Activated CD4-positive, alpha-beta T cell treated with anti-CD3 and anti-CD28 coated beads for 36 hours (primary cell): Measurements from ENCODE around the gene OPN1MW. TPM values are rescaled to one million over a fixed set of nuclear protein-coding genes. Genes with fewer than 3 reads are reported as not detected.
A peak's percentile ranks its signal among the peaks of the same experiment; 100 is the strongest.
"Not testable (repeated sequence)": the region's sequence is repeated elsewhere in the genome, so short reads cannot be mapped to it uniquely, and the experiment has no call there.

Experiments used
- ATAC-seq: fragments of 200-7000 bp; cut with Tn5 transposase; one replicate; pipeline ENCODE4 v1.10.0; 2021; ENCODE audit warnings: mild to moderate bottlenecking, moderate library complexity
- CTCF ChIA-PET: fragments of 350-600 bp; sonication (Branson Sonifier 250); formaldehyde crosslinking; loops from one replicate; lab custom pipeline; 2021; ENCODE audit warnings: antibody characterized with exemption; lab: Charles Lee
- POLR2A ChIA-PET: fragments of 350-600 bp; sonication (Branson Sonifier 250); formaldehyde crosslinking; loops from one replicate; lab custom pipeline; 2021; ENCODE audit warnings: antibody characterized with exemption, inconsistent platforms; lab: Charles Lee
- DNase-seq: peaks from one replicate; pipeline ENCODE4 v3.0.0-alpha.2; 2020
- H3K27ac Mint-ChIP-seq: one replicate; pipeline ENCODE4 v1.8.0; 2021; ENCODE audit warnings: mixed read lengths
- H3K27me3 Mint-ChIP-seq: one replicate; pipeline ENCODE4 v1.8.0; 2021; ENCODE audit warnings: mixed read lengths
- H3K36me3 Mint-ChIP-seq: one replicate; pipeline ENCODE4 v1.8.0; 2021; ENCODE audit warnings: low read depth, mixed read lengths
- H3K4me1 Mint-ChIP-seq: one replicate; pipeline ENCODE4 v1.8.0; 2021; ENCODE audit warnings: mixed read lengths
- H3K4me3 Mint-ChIP-seq: one replicate; pipeline ENCODE4 v1.8.0; 2021; ENCODE audit warnings: mild to moderate bottlenecking, moderate library complexity, mixed read lengths
- H3K9me3 Mint-ChIP-seq: one replicate; pipeline ENCODE4 v1.8.0; 2021; ENCODE audit warnings: low read depth, mixed read lengths
- intact Hi-C, 2 experiments: fragments of 100-400 bp; cut with DNase I in 1 of 2; cut with micrococcal nuclease in 1 of 2; formaldehyde crosslinking; loops; one replicate each; pipeline versions ENCODE4 v1.14.2 to v1.15.1; 2022 to 2024; cut with DNase I, micrococcal nuclease
- total RNA-seq, 2 experiments: library from RNA; stranded (reverse); gene quantifications; one replicate each; pipeline ENCODE4 v1.2.3, GENCODE V29; 2021

Gene OPN1MW
- total RNA-seq, 2 experiments from 2014 or later = not detected

GRCh38 chrX:154157207-154157606 is 25.2 kb upstream of the OPN1MW start:
- H3K36me3 Mint-ChIP-seq, CTCF ChIA-PET, POLR2A ChIA-PET, H3K27me3 Mint-ChIP-seq, ATAC-seq, H3K27ac Mint-ChIP-seq, H3K4me3 Mint-ChIP-seq, DNase-seq, intact Hi-C loops, H3K9me3 Mint-ChIP-seq, H3K4me1 Mint-ChIP-seq: not testable (repeated sequence)

DNA sequence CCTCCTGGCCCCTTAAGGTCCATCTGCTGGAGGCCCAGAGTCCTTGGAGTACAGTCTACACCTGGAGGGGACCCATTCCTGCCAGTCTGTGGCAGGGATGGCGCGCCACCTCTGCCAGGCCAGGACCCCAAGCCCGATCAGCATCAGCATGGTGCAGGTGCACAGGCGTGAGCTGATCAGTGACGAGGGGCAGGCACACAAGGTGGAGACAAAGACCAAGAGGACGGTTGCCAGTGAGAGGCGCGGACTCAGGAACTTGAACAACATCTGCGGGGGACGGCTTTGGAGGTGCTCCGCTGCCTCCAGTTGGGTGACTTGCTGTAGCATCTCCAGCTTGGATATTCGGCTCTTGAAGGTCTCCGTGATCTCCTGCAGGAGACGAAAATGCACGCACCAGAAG is 23.1 kb upstream of the OPN1MW start:
- POLR2A ChIA-PET, intact Hi-C loops, ATAC-seq, H3K4me1 Mint-ChIP-seq, H3K27ac Mint-ChIP-seq, H3K4me3 Mint-ChIP-seq, H3K36me3 Mint-ChIP-seq, CTCF ChIA-PET, DNase-seq, H3K27me3 Mint-ChIP-seq, H3K9me3 Mint-ChIP-seq: not testable (repeated sequence)

DNA sequence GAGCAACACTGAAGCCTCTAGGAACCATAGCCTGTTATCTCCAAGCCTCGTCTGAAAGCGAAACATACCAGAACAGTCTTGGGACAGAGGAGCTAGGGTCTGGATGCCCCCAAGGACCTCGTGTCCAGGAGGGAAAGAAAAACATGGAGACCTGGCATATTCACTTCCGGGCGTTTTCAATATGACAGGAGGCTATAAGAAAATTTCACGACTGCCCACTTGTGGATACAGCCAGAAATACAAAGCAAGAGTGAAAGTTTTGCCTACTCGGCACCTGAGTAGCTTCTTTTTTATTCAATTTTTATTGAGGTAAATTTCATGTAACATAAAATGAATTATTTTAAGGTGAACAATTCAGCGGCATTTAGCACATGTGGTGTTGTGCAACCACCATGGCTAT is 17.5 kb upstream of the OPN1MW start:
- DNase-seq, H3K9me3 Mint-ChIP-seq, POLR2A ChIA-PET, CTCF ChIA-PET, H3K36me3 Mint-ChIP-seq, H3K27me3 Mint-ChIP-seq, H3K4me3 Mint-ChIP-seq, ATAC-seq, H3K4me1 Mint-ChIP-seq, intact Hi-C loops, H3K27ac Mint-ChIP-seq: not testable (repeated sequence)

DNA sequence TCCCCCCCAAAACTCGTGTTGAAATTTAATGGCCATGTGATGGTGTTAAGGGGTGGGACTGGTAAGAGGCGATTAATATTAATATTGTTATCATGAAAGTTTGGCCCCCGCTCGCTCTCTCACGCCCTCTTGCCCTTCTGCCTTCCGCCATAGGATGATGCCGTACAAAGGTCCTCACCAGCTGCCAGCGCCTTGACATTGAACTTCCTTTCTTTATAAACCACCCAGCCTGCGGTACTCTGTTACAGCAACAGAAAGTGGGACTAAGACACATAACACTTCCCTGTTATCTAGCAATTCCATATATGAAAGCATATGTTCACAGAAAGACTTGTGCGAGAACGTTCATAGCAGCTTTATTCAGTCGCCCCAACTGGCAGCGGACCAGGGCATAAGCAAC is 14.0 kb upstream of the OPN1MW start:
- H3K4me1 Mint-ChIP-seq, intact Hi-C loops, H3K36me3 Mint-ChIP-seq, H3K27ac Mint-ChIP-seq, H3K9me3 Mint-ChIP-seq, CTCF ChIA-PET, H3K4me3 Mint-ChIP-seq, DNase-seq, POLR2A ChIA-PET, ATAC-seq, H3K27me3 Mint-ChIP-seq: not testable (repeated sequence)

DNA sequence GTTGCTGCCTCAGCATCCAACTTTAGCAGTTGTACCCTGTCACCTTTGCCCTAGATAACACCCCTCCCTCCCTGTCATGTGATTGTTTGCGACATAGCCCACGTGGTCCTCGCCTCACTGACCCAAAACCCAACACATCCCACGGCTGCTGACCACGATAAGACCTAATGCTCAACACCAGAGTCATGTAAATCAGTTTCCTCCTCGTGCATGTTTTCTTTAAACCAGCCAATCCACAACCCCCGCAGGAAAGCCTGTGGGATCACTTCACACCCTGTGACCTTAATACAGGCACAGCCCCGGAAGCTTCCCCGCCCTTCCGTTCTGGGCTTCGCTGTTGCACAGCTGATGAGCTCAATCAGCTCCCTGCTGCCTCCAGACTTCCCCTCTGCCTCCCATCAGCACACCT is 9.9 kb upstream of the OPN1MW start:
- H3K36me3 Mint-ChIP-seq, H3K27me3 Mint-ChIP-seq, H3K4me1 Mint-ChIP-seq, H3K9me3 Mint-ChIP-seq, intact Hi-C loops, H3K4me3 Mint-ChIP-seq, POLR2A ChIA-PET, H3K27ac Mint-ChIP-seq, CTCF ChIA-PET, DNase-seq: not testable (repeated sequence)
- peak; percentile 99 for ATAC-seq

GRCh38 chrX:154174356-154174755 is 8.0 kb upstream of the OPN1MW start:
- CTCF ChIA-PET, H3K36me3 Mint-ChIP-seq, H3K4me1 Mint-ChIP-seq: not testable (repeated sequence)

DNA sequence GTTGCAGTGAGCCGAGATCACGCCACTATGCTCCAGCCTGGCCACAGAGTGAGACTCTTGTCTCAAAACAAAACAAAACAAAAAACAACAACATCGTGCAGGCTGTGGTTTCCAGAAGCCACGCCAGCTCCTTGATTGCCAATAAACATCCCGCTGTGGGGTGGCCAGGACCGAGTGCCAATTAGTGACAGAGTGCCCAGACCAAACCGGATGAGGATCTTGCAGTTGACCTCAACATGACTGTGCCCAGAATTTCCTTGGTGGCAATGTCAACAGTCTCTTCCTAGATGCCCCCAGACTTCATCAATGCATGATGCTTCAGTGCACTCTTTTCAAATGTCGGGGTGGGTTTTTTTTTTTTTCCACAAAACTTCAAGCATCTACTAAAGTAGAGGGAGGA is 1.4 kb downstream of the OPN1MW start:
- H3K27ac Mint-ChIP-seq, H3K4me1 Mint-ChIP-seq, H3K27me3 Mint-ChIP-seq, H3K36me3 Mint-ChIP-seq, H3K9me3 Mint-ChIP-seq, intact Hi-C loops, ATAC-seq, POLR2A ChIA-PET, CTCF ChIA-PET, H3K4me3 Mint-ChIP-seq, DNase-seq: not testable (repeated sequence)

More at GRCh38 chrX:154174356-154174755, 8.0 kb upstream of the OPN1MW start:
- ATAC-seq, H3K9me3 Mint-ChIP-seq, H3K27me3 Mint-ChIP-seq, DNase-seq, H3K27ac Mint-ChIP-seq, H3K4me3 Mint-ChIP-seq, POLR2A ChIA-PET, intact Hi-C loops: not testable (repeated sequence)

GRCh38 chrX:154192846-154193245 is 10.4 kb downstream of the OPN1MW start:
- H3K9me3 Mint-ChIP-seq, H3K27me3 Mint-ChIP-seq, H3K4me1 Mint-ChIP-seq, ATAC-seq, intact Hi-C loops, CTCF ChIA-PET, H3K27ac Mint-ChIP-seq, POLR2A ChIA-PET, H3K4me3 Mint-ChIP-seq, H3K36me3 Mint-ChIP-seq, DNase-seq: not testable (repeated sequence)

- POLR2A ChIA-PET, CTCF ChIA-PET: not testable (repeated sequence)
Measured at GRCh38 chrX:154194316-154194715, 11.9 kb downstream of the OPN1MW start.

GRCh38 chrX:154196466-154196865 is 14.1 kb downstream of the OPN1MW start:
- POLR2A ChIA-PET, CTCF ChIA-PET, H3K36me3 Mint-ChIP-seq, DNase-seq, H3K4me3 Mint-ChIP-seq, H3K4me1 Mint-ChIP-seq, intact Hi-C loops, H3K27me3 Mint-ChIP-seq, H3K27ac Mint-ChIP-seq, H3K9me3 Mint-ChIP-seq, ATAC-seq: not testable (repeated sequence)

More at GRCh38 chrX:154194316-154194715, 11.9 kb downstream of the OPN1MW start:
- H3K9me3 Mint-ChIP-seq, ATAC-seq, H3K27ac Mint-ChIP-seq, H3K4me3 Mint-ChIP-seq, H3K27me3 Mint-ChIP-seq, DNase-seq, intact Hi-C loops, H3K4me1 Mint-ChIP-seq, H3K36me3 Mint-ChIP-seq: not testable (repeated sequence)

GRCh38 chrX:154209670-154210418 is 27.4 kb downstream of the OPN1MW start:
- CTCF ChIA-PET, H3K4me3 Mint-ChIP-seq, H3K9me3 Mint-ChIP-seq, DNase-seq, POLR2A ChIA-PET, H3K27me3 Mint-ChIP-seq, intact Hi-C loops, H3K36me3 Mint-ChIP-seq, H3K27ac Mint-ChIP-seq, H3K4me1 Mint-ChIP-seq: not testable (repeated sequence)
- ATAC-seq = peak; percentile 98

DNA sequence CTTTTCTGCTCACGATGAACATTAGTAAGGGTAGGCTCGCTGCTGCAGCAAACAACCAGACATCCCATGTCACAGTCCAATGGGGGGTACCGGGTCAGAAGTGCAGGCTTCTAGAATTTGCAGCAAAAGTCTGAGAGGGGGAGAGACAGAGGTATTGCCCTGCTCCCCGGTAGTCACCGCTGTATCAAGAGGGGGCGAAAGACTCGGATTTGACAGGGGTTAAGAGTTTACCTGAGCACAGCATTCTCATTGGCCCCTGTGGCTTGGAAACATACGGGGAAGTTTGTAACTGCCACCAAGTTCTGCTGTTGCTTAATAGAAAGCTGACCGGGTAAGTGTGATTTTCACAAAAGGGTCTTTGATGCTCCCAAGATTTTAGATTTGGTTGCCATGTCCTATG is 28.7 kb downstream of the OPN1MW start:
- DNase-seq, POLR2A ChIA-PET, H3K27ac Mint-ChIP-seq, H3K36me3 Mint-ChIP-seq, ATAC-seq, H3K4me3 Mint-ChIP-seq, H3K27me3 Mint-ChIP-seq, H3K9me3 Mint-ChIP-seq, H3K4me1 Mint-ChIP-seq, CTCF ChIA-PET, intact Hi-C loops: not testable (repeated sequence)
